Mesodermal cell (in vitro differentiated cells): ENCODE data around the gene KLHL3.

Experiments used
- H3K27ac ChIP-seq: 2 replicates; pipeline ENCODE4 v1.7.0; 2013; ENCODE audit warnings: mild to moderate bottlenecking, low read depth, low read length, moderate library complexity; ENCODE audit not compliant: severe bottlenecking
- H3K36me3 ChIP-seq: 2 replicates; pipeline ENCODE4 v1.7.1; 2013; ENCODE audit warnings: mild to moderate bottlenecking, low read length, moderate library complexity; ENCODE audit not compliant: control insufficient read depth, insufficient read depth
- H3K4me1 ChIP-seq: one replicate; pipeline ENCODE4 v1.7.1; 2013; ENCODE audit warnings: mild to moderate bottlenecking, low read length; ENCODE audit not compliant: insufficient read depth, control insufficient read depth, poor library complexity, severe bottlenecking
- H3K4me3 ChIP-seq: 2 replicates; pipeline ENCODE4 v1.7.0; 2013; ENCODE audit warnings: low read length, control low read depth, mild to moderate bottlenecking; ENCODE audit not compliant: insufficient read depth, poor library complexity, severe bottlenecking; ENCODE audit errors: extremely low read depth
- H3K9me3 ChIP-seq: 2 replicates; pipeline ENCODE4 v1.7.1; 2013; ENCODE audit warnings: mild to moderate bottlenecking, low read length, moderate library complexity; ENCODE audit not compliant: control insufficient read depth
- WGBS, 2 experiments: methylation state at CpG; one replicate each; pipeline ENCODE4 v1.1.5; 2013; ENCODE audit warnings: missing lambda C conversion rate in 2 of 2; ENCODE audit not compliant: insufficient coverage in 2 of 2; 5-methylcytosine and 5-hydroxymethylcytosine counted together

KLHL3 gene

DNA sequence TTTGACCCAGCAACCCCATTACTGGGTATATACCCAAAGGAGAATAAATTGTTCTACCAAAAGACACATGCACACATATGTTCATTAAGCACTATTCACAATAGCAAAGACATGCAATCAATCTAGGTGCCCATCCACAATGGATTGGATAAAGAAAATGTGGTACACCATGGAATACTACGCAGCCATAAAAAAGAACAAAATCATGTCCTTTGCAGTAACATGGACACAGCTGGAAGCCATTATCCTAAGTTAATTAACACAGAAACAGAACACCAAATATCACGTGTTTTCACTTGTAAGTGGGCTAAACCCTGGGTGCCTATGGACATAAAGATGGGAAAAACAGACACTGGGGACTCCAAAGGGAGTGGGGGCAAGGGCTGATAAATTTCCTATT lies 46.6 kb downstream of the KLHL3 start:
- whole genome bisulfite sequencing, 2 experiments, result 80% methylated on average over 1 of the region's 2 CpGs
- Histone ChIP-seq H3K36me3 (no peaks in the 10 kb centered on the region), H3K9me3 (no peaks in the 10 kb centered on the region), H3K4me3 (no peak overlapping the region), H3K4me1 (no peaks in the 10 kb centered on the region), H3K27ac (no peak overlapping the region)

GRCh38 chr5:137688210-137688840 lies 47.6 kb downstream of the KLHL3 start:
- Histone ChIP-seq H3K4me1 (no peaks in the 10 kb centered on the region), H3K4me3 (no peak overlapping the region), H3K27ac (no peak overlapping the region), H3K36me3 (no peaks in the 10 kb centered on the region), H3K9me3 (no peaks in the 10 kb centered on the region)
- 83 to 97% methylated on average over 1 to 4 of the region's 5 CpGs for WGBS, 2 experiments

GRCh38 chr5:137684761-137685160 lies 51.1 kb downstream of the KLHL3 start:
- Histone ChIP-seq H3K36me3 (no peaks in the 10 kb centered on the region), H3K4me1 (no peaks in the 10 kb centered on the region), H3K9me3 (no peaks in the 10 kb centered on the region), H3K27ac (peak overlapping the region; percentile 37), H3K4me3 (no peak overlapping the region)
- 100% methylated on average over 1 to 2 of the region's 3 CpGs for WGBS, 2 experiments

DNA sequence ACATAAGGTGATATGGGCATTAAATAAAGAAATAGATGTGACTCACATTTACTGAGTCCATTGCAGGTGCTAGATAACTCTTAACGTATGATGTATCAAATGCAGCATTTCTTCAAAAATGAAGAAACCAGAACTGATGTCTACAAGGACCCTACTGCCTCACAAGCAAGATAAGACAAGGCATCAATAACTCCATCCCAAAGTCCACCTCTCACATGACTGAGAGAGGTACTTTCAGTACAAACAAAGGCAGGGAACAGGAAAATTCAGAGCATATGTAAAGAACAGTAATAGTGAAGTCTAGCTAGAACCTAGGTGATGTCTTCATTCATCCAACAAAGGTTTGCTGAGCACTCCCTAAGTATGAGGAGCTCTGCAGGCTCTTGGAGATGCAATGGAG lies 54.7 kb downstream of the KLHL3 start:
- Histone ChIP-seq H3K36me3 (no peaks in the 10 kb centered on the region), H3K9me3 (no peaks in the 10 kb centered on the region), H3K4me1 (no peaks in the 10 kb centered on the region), H3K27ac (no peak overlapping the region), H3K4me3 (no peak overlapping the region)
- 100% methylated on average over 1 of the region's 1 CpG; no CpG with 5 or more reads in 1 of the 2 experiments for WGBS, 2 experiments

DNA sequence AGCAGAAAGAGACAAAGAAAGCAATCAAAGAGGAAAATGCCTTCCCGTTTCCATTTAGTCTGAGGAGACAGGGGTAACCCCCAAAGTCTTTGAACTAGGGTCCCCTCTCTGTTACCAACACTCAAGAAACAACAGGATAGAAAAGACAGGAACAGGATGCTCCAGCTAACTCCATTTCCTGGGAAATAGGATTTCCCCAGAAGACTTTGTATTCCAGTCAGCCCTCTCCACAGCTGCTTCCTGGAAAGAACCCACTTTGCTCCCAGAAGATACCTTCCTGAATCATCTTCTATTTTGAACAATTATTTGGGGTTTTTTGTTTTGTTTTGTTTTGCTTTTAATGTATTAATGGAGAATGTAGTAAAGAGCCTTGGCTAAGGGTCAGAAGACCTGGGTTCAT lies 56.0 kb downstream of the KLHL3 start:
- no peaks in the 10 kb centered on the region for H3K4me1 ChIP-seq

GRCh38 chr5:137679195-137679594 lies 56.7 kb downstream of the KLHL3 start:
- 90 to 97% methylated on average over 3 to 4 of the region's 4 CpGs for WGBS, 2 experiments
- H3K27ac ChIP-seq, result no peak overlapping the region
- H3K4me3 ChIP-seq, result no peak overlapping the region
- H3K36me3 ChIP-seq, result no peaks in the 10 kb centered on the region
- no peaks in the 10 kb centered on the region for H3K4me1 ChIP-seq
- H3K9me3 ChIP-seq, result no peaks in the 10 kb centered on the region

More for the DNA sequence above, 56.0 kb downstream of the KLHL3 start:
- Histone ChIP-seq H3K4me3 (no peak overlapping the region), H3K27ac (no peak overlapping the region), H3K36me3 (no peaks in the 10 kb centered on the region), H3K9me3 (no peaks in the 10 kb centered on the region)
- WGBS, 2 experiments, result 67 to 100% methylated on average over 1 of the region's 1 CpG

- no CpG with 5 or more reads among the region's 3 CpGs for WGBS, 2 experiments
- Histone ChIP-seq H3K4me1 (no peaks in the 10 kb centered on the region), H3K36me3 (peaks cover 4% of the 10 kb centered on the region), H3K9me3 (no peaks in the 10 kb centered on the region), H3K4me3 (no peak overlapping the region), H3K27ac (no peak overlapping the region)
These were observed 63.0 kb downstream of the KLHL3 start for GRCh38 chr5:137672881-137673280.

DNA sequence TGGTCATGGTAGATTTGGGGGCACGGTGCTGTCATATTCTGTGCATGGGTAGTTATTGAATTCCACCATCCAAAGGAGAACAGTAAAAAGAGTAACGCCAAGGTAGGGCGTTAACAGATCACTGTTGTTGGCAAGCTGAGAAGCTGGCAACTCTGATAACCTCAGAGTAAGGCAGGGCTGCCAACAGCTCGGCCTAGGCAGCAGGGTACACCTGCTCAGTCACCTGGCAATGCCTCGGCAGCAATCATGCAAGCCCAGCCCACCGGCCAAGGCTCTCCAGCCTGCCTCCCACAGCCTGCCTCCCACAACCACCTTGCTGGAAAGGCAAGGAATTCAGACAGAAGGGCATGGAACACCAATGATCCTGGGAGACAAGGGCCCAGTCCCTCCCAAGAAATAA lies 63.9 kb downstream of the KLHL3 start:
- WGBS, 2 experiments, result 86 to 94% methylated on average over 6 of the region's 6 CpGs
- H3K27ac ChIP-seq, result no peak overlapping the region
- H3K4me3 ChIP-seq, result no peak overlapping the region
- H3K36me3 ChIP-seq, result peaks cover 4% of the 10 kb centered on the region
- H3K4me1 ChIP-seq, result no peaks in the 10 kb centered on the region
- no peaks in the 10 kb centered on the region for H3K9me3 ChIP-seq

GRCh38 chr5:137669811-137670210 lies 66.1 kb downstream of the KLHL3 start:
- 92 to 100% methylated on average over 1 to 2 of the region's 4 CpGs for WGBS, 2 experiments
- Histone ChIP-seq H3K4me3 (no peak overlapping the region), H3K9me3 (no peaks in the 10 kb centered on the region), H3K36me3 (peaks cover 4% of the 10 kb centered on the region), H3K27ac (no peak overlapping the region), H3K4me1 (no peaks in the 10 kb centered on the region)

DNA sequence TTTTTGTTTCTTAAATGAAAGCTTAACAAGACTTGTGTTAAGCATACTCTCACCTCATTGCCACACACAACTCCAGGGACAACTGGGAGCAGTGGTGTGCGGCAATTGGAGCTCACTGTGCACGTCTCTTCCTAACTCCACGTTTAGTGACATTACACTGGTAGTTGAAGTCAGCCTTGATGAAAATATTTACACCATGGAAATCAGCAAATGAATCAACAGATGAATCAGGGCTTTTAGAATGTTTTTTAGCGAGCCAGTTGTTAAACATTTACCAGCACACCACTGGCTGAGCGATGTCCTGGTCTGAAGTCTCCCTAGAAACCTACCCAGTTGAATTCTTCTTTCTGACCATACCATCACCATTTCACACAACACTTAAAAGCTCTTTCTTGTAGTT lies 67.3 kb downstream of the KLHL3 start:
- H3K27ac ChIP-seq, result no peak overlapping the region
- no peak overlapping the region for H3K4me3 ChIP-seq
- H3K9me3 ChIP-seq, result no peaks in the 10 kb centered on the region
- H3K36me3 ChIP-seq, result peaks cover 4% of the 10 kb centered on the region
- H3K4me1 ChIP-seq, result no peaks in the 10 kb centered on the region
- 91 to 94% methylated on average over 5 of the region's 5 CpGs for WGBS, 2 experiments

DNA sequence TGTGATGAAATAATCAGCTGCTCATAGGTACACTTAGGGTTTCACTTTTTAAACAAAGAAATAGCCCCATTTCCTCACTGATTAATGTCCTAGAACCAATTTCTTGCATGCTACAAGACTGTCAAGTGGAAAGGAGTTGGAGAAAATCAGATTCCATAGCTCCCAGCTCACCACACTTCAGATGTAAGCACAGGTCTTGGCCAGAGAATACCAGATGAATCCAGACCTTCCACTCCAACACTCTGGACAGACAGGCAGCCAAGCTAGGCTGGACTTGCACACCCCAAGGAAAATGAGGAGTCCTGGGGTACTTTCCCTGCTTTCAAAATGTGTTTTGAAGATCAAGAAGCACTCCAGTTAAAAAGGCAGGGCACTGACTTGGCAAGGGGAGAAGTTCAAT lies 68.5 kb downstream of the KLHL3 start:
- no peak overlapping the region for H3K27ac ChIP-seq
- peaks cover 1% of the 10 kb centered on the region for H3K36me3 ChIP-seq
- no peaks in the 10 kb centered on the region for H3K9me3 ChIP-seq
- no peaks in the 10 kb centered on the region for H3K4me1 ChIP-seq
- no peak overlapping the region for H3K4me3 ChIP-seq
